ENCODE measurements around the gene CCL11.

- TF ChIP-seq CTCF (IDR thresholded peaks at IDR 0.05; ENCODE audit: insufficient read depth, low read length, poor library complexity, severe bottlenecking) (no peak), EZH2phosphoT487 (conservative IDR thresholded peaks at IDR 0.05; ENCODE audit: low read length) (no peak)
Measured at GRCh38 chr17:34249061-34249460, 36.5 kb upstream of the CCL11 start.
